ENCODE results near the gene CYFIP2. TPM values are rescaled to one million over a fixed set of nuclear protein-coding genes. Genes with fewer than 3 reads are reported as not detected.
"Not testable (repeated sequence)": the region's sequence is repeated elsewhere in the genome, so short reads cannot be mapped to it uniquely, and the experiment has no call there.

The CYFIP2 gene
- total and polyA plus RNA-seq, 4 experiments from 2014 or later: 317 to 516 (median 379) TPM

- no peak for DNase-seq
- H3K27ac ChIP-seq (ENCODE audit: low read depth, low read length): peak overlapping the region; percentile 18
- H3K27me3 Mint-ChIP-seq: no peaks in the 10 kb centered on the region
- H3K4me3 Mint-ChIP-seq: no peak overlapping the region
- H3K27me3 ChIP-seq (ENCODE audit: insufficient read depth, low read length): no peaks in the 10 kb centered on the region
- CTCF ChIA-PET (ENCODE audit: partially characterized antibody): interaction anchor here (0.9 to 1.0 kb wide), 2 partner anchors 9 to 12 kb away, joined by 4 read pairs; no protein-coding TSS in a partner anchor
- intact Hi-C loops (cut with micrococcal nuclease): no loop called here
- POLR2A ChIA-PET (ENCODE audit: partially characterized antibody): interaction anchor here (1.2 kb wide), 2 partner anchors 61 to 99 kb away, joined by 3 read pairs; partner anchors contain the start of genes ITK and MED7
- peaks cover 95% of the 10 kb centered on the region for H3K36me3 ChIP-seq (ENCODE audit: insufficient read depth, low read length)
- peaks cover 0 to 1% (median 0%) of the 10 kb centered on the region in 8 donors for H3K9me3 Mint-ChIP-seq
- H3K4me1 Mint-ChIP-seq: peaks cover 25 to 59% (median 42%) of the 10 kb centered on the region in 4 donors
- no peak overlapping the region for H3K4me3 ChIP-seq (ENCODE audit: low read length in 2 of 2)
- H3K4me1 ChIP-seq (ENCODE audit: insufficient read depth, low read length): peaks cover 60% of the 10 kb centered on the region
- H3K9me3 ChIP-seq (ENCODE audit: control insufficient read depth in 1 of 2, low read length in 2 of 2): no peaks in the 10 kb centered on the region
- H3K36me3 Mint-ChIP-seq: peaks cover 91 to 99% of the 10 kb centered on the region in 2 donors
- peak overlapping the region in 5 of 7 donors; percentile 53 to 84 (median 59) for H3K27ac Mint-ChIP-seq
These were observed 24.4 kb upstream of the CYFIP2 start for GRCh38 chr5:157241483-157241882.

DNA sequence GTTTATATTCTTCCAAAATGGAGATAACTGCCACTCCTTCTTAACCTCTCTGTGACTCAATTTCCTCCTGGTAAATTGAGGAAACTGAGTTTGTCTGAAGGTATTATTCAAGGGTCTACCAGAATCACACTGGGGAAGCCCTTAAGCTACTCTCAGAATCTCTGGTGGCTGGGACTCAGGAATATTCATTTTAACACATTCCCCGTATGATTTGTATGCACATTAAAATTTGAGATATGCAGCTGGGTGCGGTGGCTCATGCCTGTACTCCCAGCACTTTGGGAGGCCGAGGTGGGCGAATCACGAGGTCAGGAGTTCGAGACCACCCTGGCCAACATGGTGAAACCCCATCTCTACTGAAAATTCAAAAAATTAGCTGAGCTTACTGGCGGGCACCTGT is 21.2 kb upstream of the CYFIP2 start:
- not testable (repeated sequence) for H3K9me3 Mint-ChIP-seq; H3K27me3 Mint-ChIP-seq; H3K27me3 ChIP-seq (ENCODE audit: insufficient read depth, low read length); DNase-seq; H3K4me3 Mint-ChIP-seq; H3K9me3 ChIP-seq (ENCODE audit: control insufficient read depth in 1 of 2, low read length in 2 of 2); H3K4me3 ChIP-seq (ENCODE audit: low read length in 2 of 2); H3K27ac ChIP-seq (ENCODE audit: low read depth, low read length)
- peaks cover 51 to 80% (median 65%) of the 10 kb centered on the region in 4 donors for H3K4me1 Mint-ChIP-seq
- intact Hi-C loops (cut with micrococcal nuclease): loop anchor here (5.0 kb wide), 1 partner anchor 38 kb away; no protein-coding TSS in a partner anchor
- H3K36me3 Mint-ChIP-seq: peaks cover 93 to 98% of the 10 kb centered on the region in 2 donors
- ChIA-PET POLR2A (ENCODE audit: partially characterized antibody) (interaction anchor here (0.6 to 17.2 kb wide), 8 partner anchors 8 to 101 kb away, joined by 3 to 191 read pairs (median 4); no protein-coding TSS in a partner anchor), CTCF (ENCODE audit: partially characterized antibody) (interaction anchor here (0.7 to 16.6 kb wide), 5 partner anchors 19 to 95 kb away, joined by 3 to 237 read pairs (median 4); no protein-coding TSS in a partner anchor)
- H3K27ac Mint-ChIP-seq: peak overlapping the region in 6 of 7 donors; percentile 55 to 84 (median 71)
- peaks cover 82% of the 10 kb centered on the region for H3K4me1 ChIP-seq (ENCODE audit: insufficient read depth, low read length)
- H3K36me3 ChIP-seq (ENCODE audit: insufficient read depth, low read length): peaks cover 79% of the 10 kb centered on the region

- peak overlapping the region; percentile 1 for H3K27ac ChIP-seq (ENCODE audit: low read depth, low read length)
- H3K4me3 ChIP-seq (ENCODE audit: low read length in 2 of 2): no peak overlapping the region
- Mint-ChIP-seq H3K27me3 (no peaks in the 10 kb centered on the region), H3K4me3 (peak overlapping the region in 2 of 8 donors; percentile 17), H3K4me1 (peaks cover 55 to 84% (median 68%) of the 10 kb centered on the region in 4 donors), H3K27ac (peak overlapping the region; percentile 43 to 95 (median 76)), H3K9me3 (peaks cover 0 to 1% (median 0%) of the 10 kb centered on the region in 8 donors), H3K36me3 (peaks cover 92 to 97% of the 10 kb centered on the region in 2 donors)
- no peaks in the 10 kb centered on the region for H3K27me3 ChIP-seq (ENCODE audit: insufficient read depth, low read length)
- intact Hi-C loops (cut with micrococcal nuclease): loop anchor here (5.0 kb wide), 1 partner anchor 37 kb away; no protein-coding TSS in a partner anchor
- H3K36me3 ChIP-seq (ENCODE audit: insufficient read depth, low read length): peaks cover 78% of the 10 kb centered on the region
- ChIA-PET CTCF (ENCODE audit: partially characterized antibody) (interaction anchor here (1.0 to 16.6 kb wide), 5 partner anchors 19 to 98 kb away, joined by 3 to 237 read pairs (median 3); no protein-coding TSS in a partner anchor), POLR2A (ENCODE audit: partially characterized antibody) (interaction anchor here (0.6 to 17.2 kb wide), 7 partner anchors 8 to 56 kb away, joined by 3 to 191 read pairs (median 4); no protein-coding TSS in a partner anchor)
- H3K4me1 ChIP-seq (ENCODE audit: insufficient read depth, low read length): peaks cover 90% of the 10 kb centered on the region
- H3K9me3 ChIP-seq (ENCODE audit: control insufficient read depth in 1 of 2, low read length in 2 of 2): no peaks in the 10 kb centered on the region
- DNase-seq: no peak
These were observed 20.4 kb upstream of the CYFIP2 start for GRCh38 chr5:157245476-157245875.

DNA sequence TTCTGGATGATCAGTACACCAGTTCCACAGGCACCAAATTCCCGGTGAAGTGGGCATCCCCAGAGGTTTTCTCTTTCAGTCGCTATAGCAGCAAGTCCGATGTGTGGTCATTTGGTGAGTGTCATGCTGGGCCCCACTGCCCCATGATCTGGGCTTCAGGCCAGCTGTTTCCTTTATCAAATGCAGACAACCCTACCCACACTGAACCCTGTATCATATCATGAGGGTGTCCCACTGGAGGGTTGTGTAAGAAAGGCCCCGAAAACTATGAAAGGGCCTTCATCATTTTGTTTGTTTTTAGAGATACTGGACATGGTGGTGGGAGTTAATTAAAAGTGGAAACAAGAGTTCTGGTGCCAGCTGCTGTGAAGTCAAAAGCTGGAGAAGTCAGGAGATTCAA is 20.0 kb upstream of the CYFIP2 start:
- Mint-ChIP-seq H3K4me3 (peak overlapping the region in 3 of 8 donors; percentile 15 to 17 (median 17)), H3K27ac (peak overlapping the region; percentile 65 to 95 (median 76)), H3K9me3 (peaks cover 0 to 1% (median 0%) of the 10 kb centered on the region in 8 donors), H3K36me3 (peaks cover 92 to 97% of the 10 kb centered on the region in 2 donors), H3K4me1 (peaks cover 57 to 87% (median 71%) of the 10 kb centered on the region in 4 donors), H3K27me3 (no peaks in the 10 kb centered on the region)
- DNase-seq: no peak
- H3K4me1 ChIP-seq (ENCODE audit: insufficient read depth, low read length): peaks cover 94% of the 10 kb centered on the region
- intact Hi-C loops (cut with micrococcal nuclease): loop anchor here (1.0 to 5.0 kb wide), 2 partner anchors 10 to 36 kb away; no protein-coding TSS in a partner anchor
- POLR2A ChIA-PET (ENCODE audit: partially characterized antibody): interaction anchor here (0.8 to 17.2 kb wide), 10 partner anchors 8 to 103 kb away, joined by 3 to 193 read pairs (median 14); partner anchors contain the start of genes CYFIP2 and MED7
- no peaks in the 10 kb centered on the region for H3K9me3 ChIP-seq (ENCODE audit: control insufficient read depth in 1 of 2, low read length in 2 of 2)
- no peak overlapping the region for H3K4me3 ChIP-seq (ENCODE audit: low read length in 2 of 2)
- CTCF ChIA-PET (ENCODE audit: partially characterized antibody): interaction anchor here (1.0 to 16.6 kb wide), 4 partner anchors 56 to 98 kb away, joined by 3 to 237 read pairs (median 3); no protein-coding TSS in a partner anchor
- peaks cover 79% of the 10 kb centered on the region for H3K36me3 ChIP-seq (ENCODE audit: insufficient read depth, low read length)
- peak overlapping the region; percentile 1 for H3K27ac ChIP-seq (ENCODE audit: low read depth, low read length)
- H3K27me3 ChIP-seq (ENCODE audit: insufficient read depth, low read length): no peaks in the 10 kb centered on the region

DNA sequence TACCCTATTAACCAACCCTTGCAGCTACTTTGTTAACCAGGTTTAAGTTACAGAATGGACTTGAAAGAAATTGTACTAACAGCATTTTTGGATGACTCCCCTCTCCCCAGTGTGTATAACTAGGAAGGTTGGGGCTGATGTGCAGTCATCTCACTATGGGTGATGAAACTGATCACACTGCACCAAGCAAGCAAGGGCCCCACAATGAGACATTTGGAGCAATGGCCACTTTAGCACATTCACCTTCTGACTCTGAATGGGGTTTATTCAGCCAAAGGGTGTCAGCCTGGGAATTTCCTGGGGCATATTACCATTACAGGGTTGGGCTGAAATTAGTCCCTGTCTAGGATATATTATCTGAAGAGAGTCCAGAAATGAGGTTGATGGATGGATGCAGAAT is 18.7 kb upstream of the CYFIP2 start:
- CTCF ChIA-PET (ENCODE audit: partially characterized antibody): interaction anchor here (0.6 to 16.6 kb wide), 4 partner anchors 20 to 98 kb away, joined by 3 to 237 read pairs (median 52); no protein-coding TSS in a partner anchor
- peaks cover 99% of the 10 kb centered on the region for H3K4me1 ChIP-seq (ENCODE audit: insufficient read depth, low read length)

DNA sequence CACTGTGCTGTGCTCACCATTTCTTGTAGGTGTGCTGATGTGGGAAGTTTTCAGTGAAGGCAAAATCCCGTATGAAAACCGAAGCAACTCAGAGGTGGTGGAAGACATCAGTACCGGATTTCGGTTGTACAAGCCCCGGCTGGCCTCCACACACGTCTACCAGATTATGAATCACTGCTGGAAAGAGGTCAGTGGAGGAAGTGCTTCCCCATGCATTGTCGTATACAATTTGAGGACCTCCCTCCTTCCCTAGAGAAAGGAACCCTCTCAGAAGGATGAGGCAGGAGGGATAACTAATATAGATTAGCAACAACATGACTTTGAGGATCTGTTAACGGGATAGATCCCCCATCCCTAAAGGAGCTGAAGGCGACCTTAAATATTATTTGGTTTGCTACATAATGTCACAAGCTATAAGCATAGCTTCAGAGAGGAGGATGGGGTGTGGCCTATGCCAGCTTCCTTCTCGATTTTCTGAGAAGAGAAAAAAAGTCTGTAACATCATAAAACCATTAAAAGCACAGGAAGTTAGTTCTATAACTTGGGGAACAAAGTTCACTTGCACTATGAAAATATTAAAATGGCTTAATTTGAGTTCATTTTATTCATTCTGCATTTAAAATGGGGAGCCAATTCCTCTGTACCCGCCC is 17.0 kb upstream of the CYFIP2 start:
- Mint-ChIP-seq H3K36me3 (peaks cover 91 to 95% of the 10 kb centered on the region in 2 donors), H3K27me3 (no peaks in the 10 kb centered on the region), H3K4me1 (peaks cover 73 to 95% (median 84%) of the 10 kb centered on the region in 4 donors), H3K9me3 (no peaks in the 10 kb centered on the region), H3K27ac (peak overlapping the region; percentile 84 to 96 (median 92)), H3K4me3 (peak overlapping the region; percentile 51 to 84 (median 74))
- Histone ChIP-seq H3K9me3 (ENCODE audit: control insufficient read depth in 1 of 2, low read length in 2 of 2) (no peaks in the 10 kb centered on the region), H3K4me1 (ENCODE audit: insufficient read depth, low read length) (peaks cover 100% of the 10 kb centered on the region), H3K27me3 (ENCODE audit: insufficient read depth, low read length) (no peaks in the 10 kb centered on the region), H3K4me3 (ENCODE audit: low read length in 2 of 2) (peak overlapping the region in 1 of 2 donors; percentile 1), H3K36me3 (ENCODE audit: insufficient read depth, low read length) (peaks cover 76% of the 10 kb centered on the region), H3K27ac (ENCODE audit: low read depth, low read length) (peak overlapping the region; percentile 50)
- ChIA-PET POLR2A (ENCODE audit: partially characterized antibody) (interaction anchor here (1.0 to 17.2 kb wide), 25 partner anchors 10 to 106 kb away, joined by 3 to 193 read pairs (median 6); partner anchors contain the start of genes CYFIP2 and MED7), CTCF (ENCODE audit: partially characterized antibody) (interaction anchor here (0.7 to 16.6 kb wide), 12 partner anchors 10 to 100 kb away, joined by 3 to 237 read pairs (median 4); partner anchors contain the start of gene ITK)
- peak; percentile 47 to 68 (median 63) for DNase-seq
- intact Hi-C loops (cut with micrococcal nuclease): loop anchor here (2.0 to 5.0 kb wide), 3 partner anchors 16 to 68 kb away; partner anchors contain the start of gene ITK

More for the DNA sequence above, 18.7 kb upstream of the CYFIP2 start:
- intact Hi-C loops (cut with micrococcal nuclease): loop anchor here (5.0 kb wide), 1 partner anchor 35 kb away; no protein-coding TSS in a partner anchor
- POLR2A ChIA-PET (ENCODE audit: partially characterized antibody): interaction anchor here (1.0 to 17.2 kb wide), 9 partner anchors 12 to 104 kb away, joined by 3 to 193 read pairs (median 23); partner anchors contain the start of genes CYFIP2, ITK and MED7
- H3K9me3 ChIP-seq (ENCODE audit: control insufficient read depth in 1 of 2, low read length in 2 of 2): no peaks in the 10 kb centered on the region
- H3K27me3 ChIP-seq (ENCODE audit: insufficient read depth, low read length): no peaks in the 10 kb centered on the region
- no peaks in the 10 kb centered on the region for H3K27me3 Mint-ChIP-seq
- H3K4me3 ChIP-seq (ENCODE audit: low read length in 2 of 2): no peak overlapping the region
- peaks cover 80% of the 10 kb centered on the region for H3K36me3 ChIP-seq (ENCODE audit: insufficient read depth, low read length)
- H3K36me3 Mint-ChIP-seq: peaks cover 91 to 95% of the 10 kb centered on the region in 2 donors
- H3K27ac Mint-ChIP-seq: peak overlapping the region; percentile 66 to 95 (median 87)
- H3K9me3 Mint-ChIP-seq: no peaks in the 10 kb centered on the region
- H3K27ac ChIP-seq (ENCODE audit: low read depth, low read length): peak overlapping the region; percentile 50
- DNase-seq: no peak
- peaks cover 64 to 92% (median 77%) of the 10 kb centered on the region in 4 donors for H3K4me1 Mint-ChIP-seq
- peak overlapping the region in 7 of 8 donors; percentile 37 to 74 (median 53) for H3K4me3 Mint-ChIP-seq

Measured in CD4-positive, alpha-beta memory T cell (primary cell).